Lung (tissue), 12 donors: ENCODE data around the gene DHX57. TPM values are rescaled to one million over a fixed set of nuclear protein-coding genes. Genes with fewer than 3 reads are reported as not detected.
"Not testable (repeated sequence)": the region's sequence is repeated elsewhere in the genome, so short reads cannot be mapped to it uniquely, and the experiment has no call there.

ENCODE experiments used
- ATAC-seq: fragments of 200-7000 bp; cut with Tn5 transposase; one replicate; pipeline ENCODE4 v1.9.1; 2020; ENCODE audit warnings: moderate number of reproducible peaks; ENCODE audit not compliant: insufficient read depth, low FRiP score
- DNase-seq, 3 donors: peaks; one replicate each; pipeline ENCODE4 v3.0.0-alpha.2; 2013 to 2017
- H3K27ac ChIP-seq, 2 donors: one replicate each; pipeline ENCODE4 v1.5.1; 2013; ENCODE audit warnings: mild to moderate bottlenecking in 2 of 2, moderate library complexity in 2 of 2, control low read depth in 1 of 2, inconsistent platforms in 1 of 2, low read depth in 1 of 2, low read length in 1 of 2
- H3K27me3 ChIP-seq, 3 donors: one replicate each; pipeline ENCODE4 v1.5.1; 2013; ENCODE audit warnings: low read length in 2 of 3; ENCODE audit not compliant: control insufficient read depth in 3 of 3, insufficient read depth in 3 of 3
- H3K36me3 ChIP-seq, 4 donors: one replicate each; pipeline ENCODE4 v1.5.1; 2013; ENCODE audit warnings: low read length in 4 of 4, mild to moderate bottlenecking in 1 of 4, moderate library complexity in 1 of 4; ENCODE audit not compliant: control insufficient read depth in 4 of 4, insufficient read depth in 4 of 4
- H3K4me1 ChIP-seq, 5 donors: one replicate each; pipeline ENCODE4 v1.5.1; 2013; ENCODE audit warnings: low read length in 5 of 5, mild to moderate bottlenecking in 2 of 5, moderate library complexity in 1 of 5; ENCODE audit not compliant: control insufficient read depth in 5 of 5, insufficient read depth in 5 of 5
- H3K4me3 ChIP-seq: one replicate; pipeline ENCODE4 v1.5.1; 2013; ENCODE audit warnings: mild to moderate bottlenecking, control low read depth, moderate library complexity
- H3K9ac ChIP-seq, 2 donors: one replicate each; pipeline ENCODE4 v1.5.1; 2013; ENCODE audit warnings: low read length in 2 of 2, control low read depth in 1 of 2; ENCODE audit not compliant: insufficient read depth in 1 of 2
- H3K9me3 ChIP-seq, 4 donors: one replicate each; pipeline ENCODE4 v1.5.1; 2013; ENCODE audit warnings: low read length in 3 of 4, mild to moderate bottlenecking in 1 of 4, moderate library complexity in 1 of 4; ENCODE audit not compliant: control insufficient read depth in 4 of 4, insufficient read depth in 3 of 4
- CTCF ChIP-seq: IDR thresholded peaks from 2 replicates; pipeline ENCODE4 v1.5.1; 2012; ENCODE audit warnings: mild to moderate bottlenecking; ENCODE audit errors: control extremely low read depth, extremely low read depth
- WGBS, 2 donors: extraction: QIAGEN DNeasy Blood & Tissue Kit; methylation state at CpG; one replicate each; pipeline ENCODE4 v1.1.7; 2013; 5-methylcytosine and 5-hydroxymethylcytosine counted together
- polyA plus RNA-seq, 2 donors: library from polyadenylated mRNA; stranded (reverse); fragments of 200-250 nt; gene quantifications; one replicate each; pipeline ENCODE4 v1.2.1, GENCODE V29; 2013
- total RNA-seq, 2 donors: library from RNA; depleted of rRNA in 1 of 2; stranded (reverse); fragments of >200 nt in 1 of 2; gene quantifications; one replicate each; pipeline ENCODE4 v1.2.1, GENCODE V29; 2014 to 2021
- donor health status: control.
- donor health status: control.
- donor health status: Bipolar disorder and iron deficiency.
- donor health status: healthy.
- donor health status: DM: yes; HTN: yes; CAD: no.

The DHX57 gene
- total and polyA plus RNA-seq, 4 donors, result 6.2 to 33.6 (median 13.0) TPM

- H3K4me1 ChIP-seq, result no peaks in the 10 kb centered on the region
- H3K27me3 ChIP-seq, result no peaks in the 10 kb centered on the region
- H3K4me3 ChIP-seq, result no peak overlapping the region
- 71 to 86% methylated on average over 4 of the region's 4 CpGs for WGBS, 2 donors
- DNase-seq, result no peak
- H3K27ac ChIP-seq, result no peak overlapping the region
- H3K9me3 ChIP-seq, result no peaks in the 10 kb centered on the region
- peaks cover 5 to 27% (median 23%) of the 10 kb centered on the region in 4 donors for H3K36me3 ChIP-seq
- ATAC-seq, result no peak
- no peak overlapping the region for H3K9ac ChIP-seq
- TF ChIP-seq CTCF, result no peak
These were observed 47.3 kb downstream of the DHX57 start for GRCh38 chr2:38828460-38828859.

GRCh38 chr2:38827539-38828145 lies 48.1 kb downstream of the DHX57 start:
- H3K4me1 ChIP-seq, ATAC-seq, H3K27me3 ChIP-seq, DNase-seq, H3K27ac ChIP-seq, H3K9ac ChIP-seq, H3K4me3 ChIP-seq, H3K9me3 ChIP-seq: not testable (repeated sequence)
- peaks cover 5 to 31% (median 27%) of the 10 kb centered on the region in 4 donors for H3K36me3 ChIP-seq
- WGBS, 2 donors, result 49 to 77% methylated on average over 9 to 10 of the region's 10 CpGs

- DNase-seq, result no peak
- no peak for ATAC-seq
- H3K9ac ChIP-seq, result no peak overlapping the region
- WGBS, 2 donors, result 96% methylated on average over 2 of the region's 2 CpGs
- H3K9me3 ChIP-seq, result no peaks in the 10 kb centered on the region
- H3K4me3 ChIP-seq, result no peak overlapping the region
- peaks cover 6 to 28% (median 25%) of the 10 kb centered on the region in 4 donors for H3K36me3 ChIP-seq
- no peaks in the 10 kb centered on the region for H3K4me1 ChIP-seq
- no peak overlapping the region for H3K27ac ChIP-seq
- no peak for TF ChIP-seq CTCF
- H3K27me3 ChIP-seq, result no peaks in the 10 kb centered on the region
These were observed 49.8 kb downstream of the DHX57 start for GRCh38 chr2:38825956-38826355.

- Histone ChIP-seq H3K36me3 (peaks cover 2 to 25% (median 23%) of the 10 kb centered on the region in 4 donors), H3K27me3 (no peaks in the 10 kb centered on the region), H3K4me3 (no peak overlapping the region), H3K27ac (no peak overlapping the region), H3K9me3 (no peaks in the 10 kb centered on the region), H3K9ac (no peak overlapping the region), H3K4me1 (no peaks in the 10 kb centered on the region)
- TF ChIP-seq CTCF, result no peak
- WGBS, 2 donors, result 96 to 97% methylated on average over 2 of the region's 2 CpGs
- DNase-seq (no peak), ATAC-seq (no peak)
These were observed 50.8 kb downstream of the DHX57 start for GRCh38 chr2:38824906-38825305.
